ENCODE data around the gene ZNF385D.

Gene ZNF385D, protein sequence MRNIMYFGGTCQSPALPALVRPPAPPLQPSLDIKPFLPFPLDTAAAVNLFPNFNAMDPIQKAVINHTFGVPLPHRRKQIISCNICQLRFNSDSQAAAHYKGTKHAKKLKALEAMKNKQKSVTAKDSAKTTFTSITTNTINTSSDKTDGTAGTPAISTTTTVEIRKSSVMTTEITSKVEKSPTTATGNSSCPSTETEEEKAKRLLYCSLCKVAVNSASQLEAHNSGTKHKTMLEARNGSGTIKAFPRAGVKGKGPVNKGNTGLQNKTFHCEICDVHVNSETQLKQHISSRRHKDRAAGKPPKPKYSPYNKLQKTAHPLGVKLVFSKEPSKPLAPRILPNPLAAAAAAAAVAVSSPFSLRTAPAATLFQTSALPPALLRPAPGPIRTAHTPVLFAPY

DNA sequence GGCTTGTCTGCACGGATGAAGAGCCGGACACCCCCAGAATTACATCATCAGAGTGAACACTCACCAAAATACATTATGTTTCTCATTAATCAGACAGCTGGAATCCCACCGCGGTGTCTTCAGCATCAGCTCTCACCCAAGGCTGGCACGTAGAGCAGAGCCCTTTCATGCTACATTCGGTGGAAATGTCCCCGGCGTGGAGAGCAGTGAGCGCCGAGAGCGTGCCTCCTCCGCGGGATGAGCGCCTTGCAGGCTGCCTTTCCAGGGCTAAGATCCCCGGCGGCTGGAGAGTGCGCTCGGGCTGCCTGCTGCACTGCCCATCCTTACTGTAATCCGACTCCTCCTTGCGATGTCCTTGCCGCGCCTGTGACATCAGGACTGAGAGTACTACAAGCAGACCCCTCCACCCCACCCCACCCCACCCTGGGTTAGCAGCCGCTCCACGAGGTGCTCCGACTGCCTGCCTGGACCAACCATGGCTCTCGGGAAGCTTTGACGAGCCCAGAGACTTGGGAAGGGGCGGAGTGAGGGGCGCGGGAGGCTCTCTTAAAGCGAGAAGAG is at the start of gene ZNF385D:
ZNF385D (minus strand) TSS at position 380 of the 561 bp plus-strand sequence; CDS start at position 86, 294 bp downstream.
- peak; percentile 89 for DNase-seq

DNA sequence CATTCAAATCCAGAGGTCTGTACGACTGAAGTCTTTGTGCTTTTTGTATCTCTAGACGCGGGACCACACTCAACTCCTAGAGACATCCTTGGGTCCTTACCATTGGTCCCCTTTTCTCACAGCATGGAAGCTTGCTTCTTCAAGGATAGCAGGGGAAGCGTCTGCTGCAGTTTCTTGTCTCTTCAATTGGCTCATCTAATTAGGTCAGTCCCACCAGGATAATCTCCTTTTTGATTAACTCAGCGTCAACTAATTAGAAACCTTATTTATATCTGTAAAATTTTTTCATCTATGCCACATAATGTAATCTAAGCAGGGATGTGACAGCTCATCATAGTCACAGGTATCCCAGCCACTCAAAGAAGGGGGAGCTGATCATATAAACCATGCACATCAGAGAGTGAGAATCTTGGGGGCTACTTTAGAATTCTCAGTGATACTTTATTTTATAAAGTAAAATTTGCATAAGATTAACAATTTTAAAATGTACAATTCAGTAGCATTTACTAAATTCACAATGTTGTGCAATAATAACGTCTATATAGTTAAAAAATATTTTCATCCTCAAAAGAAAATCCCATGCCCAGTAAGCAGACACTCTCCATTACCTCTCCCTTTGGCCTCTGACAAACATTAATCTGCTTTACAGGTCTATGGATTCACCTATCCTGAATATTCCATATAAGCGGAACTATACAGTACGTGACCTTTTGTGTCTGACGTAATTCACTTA is 47.5 kb upstream of the ZNF385D start:
- no peak for DNase-seq

DNA sequence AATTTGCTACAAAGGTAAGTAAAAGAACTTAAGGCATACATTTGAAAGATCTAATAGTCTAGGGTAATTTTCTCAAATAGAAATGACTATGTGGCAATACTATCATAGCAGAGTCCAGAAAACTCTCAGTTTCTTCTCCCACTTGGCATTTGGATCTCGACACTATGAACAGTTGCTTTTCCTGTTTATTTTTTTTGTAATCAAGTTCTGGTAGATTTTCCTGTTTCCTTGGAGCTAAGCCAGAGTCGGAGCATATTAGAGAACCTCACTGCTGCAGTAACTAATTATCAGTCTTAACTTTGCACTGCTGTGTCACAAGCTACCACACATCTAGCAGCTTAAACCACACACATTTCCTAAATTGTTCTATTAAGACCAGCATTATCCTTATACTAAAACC is 44.9 kb upstream of the ZNF385D start:
- no peak for DNase-seq

DNA sequence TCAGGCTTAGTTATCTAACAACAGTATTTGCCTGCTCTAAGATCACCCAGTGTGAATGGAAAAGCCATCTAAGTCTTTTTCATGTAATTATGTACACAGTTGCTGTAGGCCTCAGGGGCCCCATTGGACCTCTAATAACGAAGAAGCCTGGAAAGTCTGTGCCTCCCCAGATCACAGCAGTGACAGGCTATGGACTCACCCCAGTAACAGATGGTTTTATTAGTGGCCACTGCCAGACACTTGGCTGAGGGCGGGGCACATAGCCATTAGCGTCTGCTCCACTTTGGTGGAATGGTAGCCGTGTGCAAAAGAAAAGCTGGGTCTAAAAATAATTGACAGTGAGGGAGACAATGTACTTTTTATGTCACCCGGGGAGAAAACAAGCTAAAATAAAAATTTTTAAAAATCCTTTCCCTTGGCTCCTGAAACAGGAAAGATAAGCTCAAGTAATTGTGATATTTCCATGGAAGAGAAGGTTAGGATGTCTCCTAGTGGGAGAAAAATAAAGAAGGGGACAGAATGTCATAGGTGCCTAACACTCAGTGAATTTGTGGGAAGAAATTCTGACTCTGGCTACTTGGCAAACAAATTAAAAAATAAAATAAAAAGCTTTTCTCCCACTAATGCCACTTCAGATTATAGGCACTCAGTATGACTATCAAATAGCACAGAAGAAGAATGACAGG is 44.3 kb upstream of the ZNF385D start:
- peak; percentile 57 for DNase-seq

GRCh38 chr3:21794291-21794690 is 43.3 kb upstream of the ZNF385D start:
- DNase-seq: no peak

DNA sequence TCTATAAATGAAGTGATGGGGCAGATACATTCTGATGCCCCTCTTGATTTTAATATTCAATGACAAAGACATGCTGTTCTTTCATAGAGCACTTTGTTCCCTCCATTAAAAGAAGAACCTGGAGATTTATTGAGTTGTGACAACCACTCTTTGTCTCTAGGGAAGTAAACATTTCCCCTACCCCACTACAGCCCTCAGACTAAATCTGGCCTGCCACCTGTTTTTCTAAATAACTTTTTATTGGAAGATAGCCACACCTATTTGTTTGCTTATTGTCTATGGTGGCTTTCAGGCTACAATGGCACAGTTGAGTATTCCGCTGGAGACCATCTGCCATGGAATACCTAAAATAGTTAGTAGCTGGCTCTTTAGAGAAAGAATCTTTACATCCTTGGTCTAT is 41.2 kb upstream of the ZNF385D start:
- no peak for DNase-seq

DNA sequence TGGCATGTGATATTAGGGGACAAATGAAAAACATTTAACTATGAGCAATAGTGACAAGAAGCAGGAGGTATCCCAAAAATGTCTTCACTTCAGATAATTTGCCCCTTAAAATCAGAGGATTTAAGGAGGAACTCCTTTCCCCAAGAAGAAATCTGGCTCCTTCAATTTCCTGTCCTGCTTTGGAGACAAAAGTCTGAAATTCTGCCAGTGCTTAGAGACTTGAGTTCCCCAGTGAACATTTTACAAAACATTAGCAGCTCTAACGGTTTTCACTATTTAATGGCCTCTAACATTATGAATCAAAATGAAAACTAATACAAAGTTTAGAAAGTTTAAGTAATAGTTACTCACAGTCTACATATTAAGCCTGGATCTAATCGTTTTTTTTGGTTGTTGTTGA is 40.3 kb upstream of the ZNF385D start:
- DNase-seq: no peak

- DNase-seq: no peak
Observed at GRCh38 chr3:21790466-21790865, 39.5 kb upstream of the ZNF385D start.

DNA sequence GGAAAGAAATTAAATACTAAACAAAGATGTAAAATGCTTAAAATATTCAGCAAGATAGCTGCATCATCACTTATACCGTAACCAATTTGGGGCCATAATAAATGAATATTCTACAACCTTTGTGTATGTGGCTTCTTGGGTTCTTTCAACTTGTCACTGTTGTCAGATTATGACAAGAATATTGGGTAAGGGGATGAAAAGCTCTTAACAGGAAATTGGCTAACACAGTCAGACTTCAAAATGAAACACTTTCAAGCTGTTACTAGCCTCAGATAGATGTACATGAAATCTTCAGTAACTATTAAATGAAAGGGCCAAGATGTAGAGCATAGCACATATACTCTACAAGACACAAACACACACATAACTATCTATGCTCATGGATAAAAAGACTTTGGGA is 38.7 kb upstream of the ZNF385D start:
- no peak for DNase-seq

DNA sequence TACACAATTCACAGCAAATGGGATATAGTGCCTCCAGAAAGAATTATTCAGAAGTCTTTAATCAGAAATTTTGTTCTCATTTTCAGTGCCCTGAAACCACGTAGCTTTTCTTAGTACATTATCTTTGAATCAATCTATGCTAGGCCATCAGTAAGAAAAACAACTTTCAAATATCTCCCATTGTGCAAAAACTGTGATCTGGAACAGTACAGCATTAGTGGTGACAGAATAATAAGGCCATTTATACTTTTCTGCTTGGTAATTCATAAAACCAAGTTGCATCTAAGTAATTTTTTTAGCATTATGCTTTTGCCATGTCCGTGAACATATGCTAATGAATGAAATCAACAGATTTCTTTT is 35.4 kb upstream of the ZNF385D start:
- DNase-seq: no peak

- no peak for DNase-seq
Observed at GRCh38 chr3:21785765-21786437, 34.9 kb upstream of the ZNF385D start.

DNA sequence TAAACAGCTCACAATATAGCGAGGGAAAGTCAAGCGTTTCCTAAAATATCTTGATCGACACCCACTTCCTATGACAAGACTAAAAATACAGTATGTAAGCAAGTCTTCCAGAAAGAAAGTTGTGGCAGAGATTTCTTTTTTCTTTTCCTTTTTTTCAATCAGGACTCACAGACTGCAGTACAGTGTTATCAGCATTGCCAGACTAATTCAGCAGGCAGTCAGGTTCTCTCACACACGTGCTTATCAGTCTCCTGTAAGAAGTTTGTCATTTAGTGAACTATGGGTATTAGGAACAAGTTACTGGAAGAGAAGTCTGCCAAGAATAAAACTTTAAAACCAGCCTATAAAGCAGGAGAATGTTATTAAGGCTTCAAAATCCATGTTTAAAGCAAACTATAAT is 32.8 kb upstream of the ZNF385D start:
- DNase-seq: no peak

DNA sequence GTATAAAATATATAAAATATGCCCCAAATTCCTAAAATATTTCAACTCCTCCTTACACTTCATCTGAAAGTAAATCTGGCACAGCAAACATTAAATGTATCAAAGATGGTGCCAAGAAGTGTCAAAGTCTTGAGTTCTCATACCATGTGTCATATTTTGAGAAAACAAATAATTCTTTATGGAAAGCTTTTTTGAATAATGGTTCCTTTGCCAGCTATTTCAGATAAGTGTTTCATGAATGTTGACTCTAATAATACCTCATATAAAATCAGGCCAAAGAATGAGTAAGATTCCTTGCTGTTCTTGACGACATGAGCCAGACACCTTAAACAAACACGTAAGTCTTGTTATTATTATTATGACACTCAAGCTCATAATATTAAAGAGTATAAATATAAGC is 30.3 kb upstream of the ZNF385D start:
- no peak for DNase-seq

GRCh38 chr3:21779909-21780308 is 28.9 kb upstream of the ZNF385D start:
- DNase-seq: no peak

DNA sequence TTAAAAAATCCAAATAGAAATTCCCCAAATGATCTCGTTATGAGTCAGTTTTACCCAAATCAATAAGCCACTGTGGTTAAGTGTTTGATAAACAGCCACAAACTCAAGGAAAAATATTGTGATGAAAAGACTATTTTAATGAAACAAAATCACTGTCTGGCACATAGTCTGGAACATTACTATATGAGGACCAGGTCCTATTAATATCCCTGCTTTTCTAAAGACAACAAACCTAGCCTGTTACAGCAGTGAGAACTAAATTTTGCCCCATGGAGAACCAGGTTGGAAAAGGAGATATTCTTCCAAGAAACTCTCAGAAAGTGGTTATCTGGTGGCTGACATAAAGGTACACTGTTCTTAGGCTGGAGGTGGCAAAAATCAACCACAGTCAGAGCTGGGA is 27.7 kb upstream of the ZNF385D start:
- DNase-seq: no peak

DNA sequence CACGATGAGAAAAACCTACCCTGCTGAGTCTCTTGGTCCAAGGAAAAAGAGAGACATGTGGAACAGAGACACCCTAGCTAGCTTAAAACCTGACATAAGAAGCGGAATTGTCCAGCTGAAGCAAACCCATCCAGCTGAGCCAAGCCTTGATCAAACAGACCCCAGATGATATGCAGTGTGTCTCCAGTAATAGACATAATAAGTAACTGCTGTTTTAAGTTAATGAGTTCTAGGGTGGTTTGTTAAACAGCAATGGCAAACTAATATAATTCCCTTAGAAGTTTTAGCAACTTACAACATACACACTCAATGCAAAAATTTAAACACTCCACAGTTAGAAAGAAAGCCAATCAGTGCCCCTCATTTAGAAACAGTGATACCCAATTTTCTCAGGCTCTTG is 26.8 kb upstream of the ZNF385D start:
- DNase-seq: no peak

GRCh38 chr3:21766002-21766401 is 15.0 kb upstream of the ZNF385D start:
- no peak for DNase-seq

DNA sequence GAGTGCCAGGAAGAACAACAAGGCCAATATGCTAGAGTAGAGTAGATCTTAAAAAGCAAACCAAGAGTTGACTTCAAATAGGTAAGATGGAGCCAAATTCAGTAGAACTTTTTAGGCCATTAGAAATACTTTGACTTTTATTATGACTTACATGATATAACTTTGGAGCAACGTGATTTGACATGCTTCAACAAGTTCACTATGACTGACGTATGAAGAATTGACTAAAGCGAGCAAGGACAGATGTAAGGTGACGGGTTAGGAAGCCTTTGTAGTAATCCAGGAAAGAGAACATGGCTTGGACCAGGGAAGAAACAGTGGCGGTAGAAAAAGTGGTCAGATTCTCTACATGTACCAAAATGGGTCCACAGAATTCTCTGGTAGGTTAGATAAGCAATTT is 4.9 kb upstream of the ZNF385D start:
- no peak for DNase-seq

DNA sequence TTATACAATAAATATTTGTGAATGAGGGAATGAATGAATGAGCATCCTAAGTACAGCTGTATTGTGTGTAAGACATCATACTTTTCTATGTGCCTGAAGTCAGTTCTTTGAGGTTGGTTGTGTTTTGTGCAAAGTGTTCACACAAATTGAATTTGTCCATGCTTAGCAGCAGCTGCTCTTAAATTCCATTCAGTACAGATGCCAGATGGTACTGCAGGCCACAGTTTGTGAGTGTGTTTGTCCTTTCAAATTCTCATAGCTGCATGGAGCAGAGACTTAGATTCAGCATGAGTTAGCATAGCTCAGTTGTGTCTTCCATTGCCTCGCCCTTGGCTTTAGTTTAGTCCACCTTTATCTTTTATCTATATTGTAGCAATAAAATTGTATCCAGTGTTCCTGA is 3.8 kb upstream of the ZNF385D start:
- DNase-seq: no peak

GRCh38 chr3:21752749-21753347 is 1.8 kb upstream of the ZNF385D start:
- DNase-seq: peak; percentile 28

- DNase-seq: peak; percentile 23
Observed at GRCh38 chr3:21751886-21752285, 876 bp upstream of the ZNF385D start.

DNA sequence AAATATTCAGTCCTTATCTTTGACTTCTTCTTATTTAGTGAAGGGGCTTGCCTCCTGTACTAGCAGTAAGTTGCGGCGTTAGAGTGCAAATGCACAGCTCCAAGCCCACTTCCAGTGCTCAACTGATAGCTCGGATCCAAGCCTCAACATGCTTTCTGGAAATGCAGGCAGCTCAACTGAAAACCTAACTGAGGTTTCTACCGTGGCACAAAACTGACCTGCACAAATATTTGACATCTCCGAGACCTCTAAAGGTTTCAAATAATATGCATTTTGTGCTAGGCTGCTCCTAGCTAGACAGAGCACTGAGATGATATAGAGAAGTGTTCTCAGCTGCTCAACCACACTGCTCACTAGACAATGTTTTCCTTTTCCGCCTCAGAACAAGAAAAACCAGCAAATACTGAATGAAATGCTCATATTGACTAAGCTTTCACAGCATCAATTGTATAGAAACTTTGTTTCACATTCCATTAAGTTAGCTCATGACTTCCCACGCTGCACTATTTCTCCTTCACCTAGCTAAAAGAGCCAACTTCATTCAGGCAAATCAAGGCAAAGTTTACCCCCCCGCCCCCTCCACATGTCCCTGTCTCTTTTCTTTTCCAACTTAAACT is 822 bp downstream of the ZNF385D start:
- no peak for DNase-seq

All from femur (tissue), 1 donor.